Natural killer cell (primary cell): Measurements from ENCODE around the gene FMNL3. TPM values are rescaled to one million over a fixed set of nuclear protein-coding genes. Genes with fewer than 3 reads are reported as not detected.
A peak's percentile ranks its signal among the peaks of the same experiment; 100 is the strongest.

Experiments used
- ATAC-seq, 3 donors: fragments of 150-1000 bp in 2 of 3; fragments of 200-7000 bp in 1 of 3; cut with Tn5 transposase; 1 replicate in 1 of 3; 2 replicates in 2 of 3; pipeline ENCODE4 v1.10.0; 2021; ENCODE audit warnings: mild to moderate bottlenecking in 2 of 3, moderate library complexity in 2 of 3
- DNase-seq, 2 donors: peaks; one replicate each; pipeline versions ENCODE4 v3.0.0 to v3.0.0-alpha.2; 2013 to 2021; ENCODE audit warnings: mixed read lengths in 1 of 2
- H3K27ac ChIP-seq: one replicate; pipeline ENCODE4 v1.5.1; 2013; ENCODE audit warnings: mild to moderate bottlenecking, low read length
- H3K27me3 ChIP-seq: one replicate; pipeline ENCODE4 v1.6.1; 2013; ENCODE audit warnings: low read length; ENCODE audit not compliant: control insufficient read depth, insufficient read depth
- H3K36me3 ChIP-seq: one replicate; pipeline ENCODE4 v1.6.1; 2013; ENCODE audit warnings: low read length; ENCODE audit not compliant: control insufficient read depth, insufficient read depth
- H3K4me1 ChIP-seq: one replicate; pipeline ENCODE4 v1.6.1; 2013; ENCODE audit warnings: low read length; ENCODE audit not compliant: control insufficient read depth, insufficient read depth
- H3K4me3 ChIP-seq: one replicate; pipeline ENCODE4 v1.5.1; 2013; ENCODE audit warnings: low read length
- H3K9me3 ChIP-seq: one replicate; pipeline ENCODE4 v1.6.1; 2013; ENCODE audit warnings: low read length; ENCODE audit not compliant: control insufficient read depth, insufficient read depth
- H3K27ac Mint-ChIP-seq, 2 donors: one replicate each; pipeline ENCODE4 v1.8.0; 2022; ENCODE audit warnings: mild to moderate bottlenecking in 2 of 2, mixed read lengths in 2 of 2, moderate library complexity in 1 of 2
- H3K27me3 Mint-ChIP-seq, 2 donors: one replicate each; pipeline ENCODE4 v1.8.0; 2022; ENCODE audit warnings: low read depth in 2 of 2, mixed read lengths in 2 of 2
- H3K36me3 Mint-ChIP-seq: one replicate; pipeline ENCODE4 v1.8.0; 2022; ENCODE audit warnings: mixed read lengths
- H3K4me1 Mint-ChIP-seq, 2 donors: one replicate each; pipeline ENCODE4 v1.8.0; 2022; ENCODE audit warnings: mixed read lengths in 2 of 2
- H3K4me3 Mint-ChIP-seq: one replicate; pipeline ENCODE4 v1.8.0; 2022; ENCODE audit warnings: mild to moderate bottlenecking, moderate library complexity, mixed read lengths
- H3K9me3 Mint-ChIP-seq, 2 donors: one replicate each; pipeline ENCODE4 v1.8.0; 2022; ENCODE audit warnings: mixed read lengths in 2 of 2
- WGBS: methylation state at CpG from one replicate; pipeline ENCODE4 v1.1.7; 2013; ENCODE audit warnings: missing lambda C conversion rate; ENCODE audit not compliant: insufficient coverage; 5-methylcytosine and 5-hydroxymethylcytosine counted together
- intact Hi-C: fragments of 100-400 bp; cut with micrococcal nuclease; formaldehyde crosslinking; loops from one replicate; pipeline ENCODE4 v1.14.2; 2022
- total RNA-seq, 4 donors: library from RNA; stranded (reverse); fragments of 120-200 nt in 1 of 4; gene quantifications; one replicate each; pipeline versions ENCODE4 v1.2.3 to v1.2.4, GENCODE V29; 2013 to 2022
- TF ChIP-seq, protein P1 (sequence below): fragments of 200-600 bp; IDR thresholded peaks from one replicate; pipeline ENCODE4 v1.8.0; 2022; ENCODE audit warnings: antibody characterized with exemption

FMNL3 gene
- total RNA-seq, 3 donors from 2014 or later (not counting 1 experiment from before 2014, with no cell fraction given) = 54.2 to 82.6 (median 58.7) TPM

DNA sequence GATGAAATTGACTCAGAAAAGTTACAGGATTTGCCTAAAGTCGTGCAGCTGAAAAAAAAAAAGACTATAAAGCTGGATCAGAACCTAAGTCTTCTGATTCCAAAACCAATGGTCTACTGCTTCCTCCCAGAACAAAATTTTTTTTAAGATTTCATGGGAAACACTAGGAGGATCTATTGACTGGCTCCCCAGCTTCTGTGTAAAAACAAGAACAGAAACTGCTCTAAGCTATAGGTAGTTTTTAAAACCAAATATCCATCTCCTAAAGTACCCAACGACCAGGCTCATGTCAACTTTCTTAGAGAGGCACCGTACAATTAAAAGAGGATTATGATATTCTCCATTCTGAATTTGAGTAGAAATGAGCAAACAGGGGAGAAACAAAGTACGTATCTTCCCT lies 9.4 kb downstream of the FMNL3 start:
- Histone ChIP-seq H3K9me3 (no peaks in the 10 kb centered on the region), H3K4me3 (no peak overlapping the region), H3K4me1 (peaks cover 29% of the 10 kb centered on the region), H3K27me3 (no peaks in the 10 kb centered on the region), H3K27ac (no peak overlapping the region), H3K36me3 (no peaks in the 10 kb centered on the region)
- 97% methylated on average over 3 of the region's 4 CpGs for WGBS
- DNase-seq = no peak
- peaks cover 37 to 43% of the 10 kb centered on the region in 2 donors for H3K4me1 Mint-ChIP-seq
- intact Hi-C loops = no loop called here
- TF ChIP-seq, protein P1, sequence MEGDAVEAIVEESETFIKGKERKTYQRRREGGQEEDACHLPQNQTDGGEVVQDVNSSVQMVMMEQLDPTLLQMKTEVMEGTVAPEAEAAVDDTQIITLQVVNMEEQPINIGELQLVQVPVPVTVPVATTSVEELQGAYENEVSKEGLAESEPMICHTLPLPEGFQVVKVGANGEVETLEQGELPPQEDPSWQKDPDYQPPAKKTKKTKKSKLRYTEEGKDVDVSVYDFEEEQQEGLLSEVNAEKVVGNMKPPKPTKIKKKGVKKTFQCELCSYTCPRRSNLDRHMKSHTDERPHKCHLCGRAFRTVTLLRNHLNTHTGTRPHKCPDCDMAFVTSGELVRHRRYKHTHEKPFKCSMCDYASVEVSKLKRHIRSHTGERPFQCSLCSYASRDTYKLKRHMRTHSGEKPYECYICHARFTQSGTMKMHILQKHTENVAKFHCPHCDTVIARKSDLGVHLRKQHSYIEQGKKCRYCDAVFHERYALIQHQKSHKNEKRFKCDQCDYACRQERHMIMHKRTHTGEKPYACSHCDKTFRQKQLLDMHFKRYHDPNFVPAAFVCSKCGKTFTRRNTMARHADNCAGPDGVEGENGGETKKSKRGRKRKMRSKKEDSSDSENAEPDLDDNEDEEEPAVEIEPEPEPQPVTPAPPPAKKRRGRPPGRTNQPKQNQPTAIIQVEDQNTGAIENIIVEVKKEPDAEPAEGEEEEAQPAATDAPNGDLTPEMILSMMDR = no peak
- H3K9me3 Mint-ChIP-seq = no peaks in the 10 kb centered on the region
- ATAC-seq = no peak
- H3K27ac Mint-ChIP-seq = peak overlapping the region; percentile 95 to 96
- H3K4me3 Mint-ChIP-seq = peak overlapping the region; percentile 91
- no peaks in the 10 kb centered on the region for H3K36me3 Mint-ChIP-seq
- no peaks in the 10 kb centered on the region for H3K27me3 Mint-ChIP-seq

DNA sequence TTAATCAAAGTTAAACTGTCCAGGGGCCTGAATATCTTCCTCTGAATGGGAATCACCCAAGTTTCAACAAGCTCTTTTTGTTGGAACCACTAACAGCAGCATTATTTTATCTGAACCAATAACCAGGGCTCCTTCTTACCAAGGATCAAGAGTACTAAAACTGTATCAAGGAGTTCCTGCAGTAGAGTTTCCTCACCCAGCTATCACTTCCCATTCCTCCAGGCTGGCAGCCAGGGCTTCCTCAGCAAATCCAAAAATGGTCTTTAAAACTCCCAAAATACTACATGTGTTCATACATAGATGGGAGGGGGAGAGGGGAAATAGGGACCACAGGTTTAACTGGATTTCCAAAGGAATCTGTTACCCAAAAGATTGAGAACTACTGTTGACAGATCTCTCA lies 10.5 kb downstream of the FMNL3 start:
- Mint-ChIP-seq H3K36me3 (no peaks in the 10 kb centered on the region), H3K27ac (peak overlapping the region; percentile 64 to 96), H3K4me3 (no peak overlapping the region), H3K27me3 (no peaks in the 10 kb centered on the region), H3K9me3 (no peaks in the 10 kb centered on the region), H3K4me1 (peaks cover 39 to 43% of the 10 kb centered on the region in 2 donors)
- TF ChIP-seq, protein P1 = no peak
- H3K27me3 ChIP-seq = no peaks in the 10 kb centered on the region
- no peak for DNase-seq
- H3K4me3 ChIP-seq = no peak overlapping the region
- H3K9me3 ChIP-seq = no peaks in the 10 kb centered on the region
- no peaks in the 10 kb centered on the region for H3K36me3 ChIP-seq
- intact Hi-C loops = no loop called here
- no peak overlapping the region for H3K27ac ChIP-seq
- peaks cover 24% of the 10 kb centered on the region for H3K4me1 ChIP-seq
- no peak for ATAC-seq

DNA sequence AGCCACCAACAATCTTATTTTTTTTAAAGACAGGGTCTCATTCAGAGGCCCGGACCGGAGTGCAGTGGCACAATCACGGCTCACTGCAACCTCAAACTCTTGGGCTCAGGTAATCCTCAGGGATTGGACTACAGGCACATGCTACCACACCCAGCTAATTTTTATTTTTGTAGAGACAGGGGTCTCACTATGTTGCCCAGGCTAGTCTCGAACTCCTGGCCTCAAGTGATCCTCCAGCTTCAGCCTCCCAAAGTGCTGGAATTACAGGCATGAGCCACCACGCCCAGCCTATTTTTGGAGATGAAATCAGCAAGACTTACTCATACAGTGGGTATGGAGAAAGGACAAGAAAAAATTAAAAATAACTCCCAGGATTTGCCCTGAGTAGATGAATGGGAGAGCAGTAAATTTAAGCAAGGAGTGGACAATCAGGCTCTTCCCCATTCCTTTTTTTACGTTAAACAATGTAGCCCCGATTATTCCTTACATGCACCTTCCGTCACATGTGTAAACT lies 13.2 kb downstream of the FMNL3 start:
- Histone ChIP-seq H3K4me3 (no peak overlapping the region), H3K27me3 (no peaks in the 10 kb centered on the region), H3K36me3 (no peaks in the 10 kb centered on the region), H3K27ac (no peak overlapping the region), H3K4me1 (peaks cover 15% of the 10 kb centered on the region), H3K9me3 (no peaks in the 10 kb centered on the region)
- Mint-ChIP-seq H3K4me3 (no peak overlapping the region), H3K36me3 (no peaks in the 10 kb centered on the region), H3K27ac (no peak overlapping the region), H3K4me1 (peaks cover 52 to 57% of the 10 kb centered on the region in 2 donors), H3K27me3 (no peaks in the 10 kb centered on the region), H3K9me3 (no peaks in the 10 kb centered on the region)
- intact Hi-C loops = no loop called here
- ATAC-seq = no peak
- TF ChIP-seq, protein P1 = no peak
- DNase-seq = no peak
- WGBS = 97% methylated on average over 6 of the region's 8 CpGs

DNA sequence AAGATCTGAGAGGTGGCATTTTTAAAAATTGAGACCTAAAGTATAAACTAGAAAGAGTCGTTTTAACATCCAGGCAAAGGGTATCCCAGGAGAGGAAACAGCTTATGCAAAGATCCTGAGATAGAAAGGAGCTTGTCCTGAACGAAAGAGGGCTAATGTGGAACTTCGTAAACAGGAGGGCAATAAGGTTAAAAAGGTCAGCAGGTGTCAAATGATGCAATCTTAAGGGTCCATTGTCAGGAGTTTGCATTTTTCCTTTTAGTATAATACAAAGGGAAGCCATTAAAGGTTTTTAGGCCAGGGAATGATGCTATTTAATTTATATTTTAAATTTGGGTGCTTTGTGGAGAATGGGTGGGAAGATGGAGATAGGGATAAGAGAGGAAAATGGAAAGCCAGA lies 14.4 kb downstream of the FMNL3 start:
- Histone ChIP-seq H3K27ac (no peak overlapping the region), H3K9me3 (no peaks in the 10 kb centered on the region), H3K27me3 (no peaks in the 10 kb centered on the region), H3K4me1 (peaks cover 4% of the 10 kb centered on the region), H3K4me3 (no peak overlapping the region), H3K36me3 (no peaks in the 10 kb centered on the region)
- Mint-ChIP-seq H3K4me1 (peaks cover 49 to 55% of the 10 kb centered on the region in 2 donors), H3K4me3 (no peak overlapping the region), H3K27me3 (no peaks in the 10 kb centered on the region), H3K27ac (no peak overlapping the region), H3K9me3 (no peaks in the 10 kb centered on the region), H3K36me3 (no peaks in the 10 kb centered on the region)
- 92% methylated on average over 3 of the region's 3 CpGs for WGBS
- TF ChIP-seq, protein P1 = no peak
- ATAC-seq = no peak
- no peak for DNase-seq
- intact Hi-C loops = no loop called here
